PC-9 (cell line): ENCODE results near the gene CRYZL1.
"Not testable (repeated sequence)": the region's sequence is repeated elsewhere in the genome, so short reads cannot be mapped to it uniquely, and the experiment has no call there.

Experiments used
- EZH2 ChIP-seq: fragments of 200-600 bp; sonication (generic); IDR thresholded peaks from 2 replicates; pipeline ENCODE4 v1.8.0; 2017; ENCODE audit warnings: antibody characterized with exemption, low read depth
- TF ChIP-seq, protein P1 (sequence below): fragments of 200-600 bp; sonication (generic); conservative IDR thresholded peaks from 2 replicates; pipeline ENCODE4 v1.6.1; 2017; ENCODE audit warnings: mixed run types, antibody characterized with exemption, mild to moderate bottlenecking, moderate library complexity

DNA sequence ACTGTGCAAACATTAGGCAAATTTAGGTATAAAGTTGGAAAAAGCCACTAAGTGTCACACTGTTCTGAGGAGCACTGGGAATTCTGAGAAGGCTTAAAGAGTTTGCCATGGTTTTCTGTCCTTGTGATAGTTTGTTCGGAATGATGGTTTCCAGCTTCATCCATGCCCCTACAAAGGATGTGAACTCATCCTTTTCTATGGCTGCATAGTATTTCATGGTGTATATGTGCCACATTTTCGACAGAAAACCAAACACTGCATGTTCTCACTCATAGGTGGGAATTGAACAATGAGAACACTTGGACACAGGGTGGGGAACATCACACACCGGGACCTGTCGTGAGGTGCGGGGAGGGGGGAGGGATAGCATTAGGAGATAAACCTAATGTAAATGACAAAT is 35.1 kb upstream of the CRYZL1 start:
- TF ChIP-seq EZH2, result not testable (repeated sequence)
- TF ChIP-seq, protein P1, sequence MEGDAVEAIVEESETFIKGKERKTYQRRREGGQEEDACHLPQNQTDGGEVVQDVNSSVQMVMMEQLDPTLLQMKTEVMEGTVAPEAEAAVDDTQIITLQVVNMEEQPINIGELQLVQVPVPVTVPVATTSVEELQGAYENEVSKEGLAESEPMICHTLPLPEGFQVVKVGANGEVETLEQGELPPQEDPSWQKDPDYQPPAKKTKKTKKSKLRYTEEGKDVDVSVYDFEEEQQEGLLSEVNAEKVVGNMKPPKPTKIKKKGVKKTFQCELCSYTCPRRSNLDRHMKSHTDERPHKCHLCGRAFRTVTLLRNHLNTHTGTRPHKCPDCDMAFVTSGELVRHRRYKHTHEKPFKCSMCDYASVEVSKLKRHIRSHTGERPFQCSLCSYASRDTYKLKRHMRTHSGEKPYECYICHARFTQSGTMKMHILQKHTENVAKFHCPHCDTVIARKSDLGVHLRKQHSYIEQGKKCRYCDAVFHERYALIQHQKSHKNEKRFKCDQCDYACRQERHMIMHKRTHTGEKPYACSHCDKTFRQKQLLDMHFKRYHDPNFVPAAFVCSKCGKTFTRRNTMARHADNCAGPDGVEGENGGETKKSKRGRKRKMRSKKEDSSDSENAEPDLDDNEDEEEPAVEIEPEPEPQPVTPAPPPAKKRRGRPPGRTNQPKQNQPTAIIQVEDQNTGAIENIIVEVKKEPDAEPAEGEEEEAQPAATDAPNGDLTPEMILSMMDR, result not testable (repeated sequence)
